NCI-H146 treated with DMSO at 0.1 percent for 48 hours (cell line): Measurements from ENCODE around the gene APLF.
"Not testable (repeated sequence)": the region's sequence is repeated elsewhere in the genome, so short reads cannot be mapped to it uniquely, and the experiment has no call there.

Experiments used
- DNase-seq: peaks from one replicate; lab custom pipeline; 2025; ENCODE audit not compliant: unreplicated experiment; lab: John Stamatoyannopoulos, UW

The APLF gene

GRCh38 chr2:68574202-68574791 lies 106.9 kb downstream of the APLF start:
- DNase-seq, result no peak

- DNase-seq, result no peak
Measured at GRCh38 chr2:68577183-68577582, 109.8 kb downstream of the APLF start.

GRCh38 chr2:68579689-68580088 lies 112.3 kb downstream of the APLF start:
- no peak for DNase-seq

GRCh38 chr2:68588589-68588988 lies 121.2 kb downstream of the APLF start:
- DNase-seq, result no peak

GRCh38 chr2:68589963-68590362 lies 122.6 kb downstream of the APLF start:
- no peak for DNase-seq

- no peak for DNase-seq
Measured at GRCh38 chr2:68590702-68591101, 123.3 kb downstream of the APLF start.

GRCh38 chr2:68591225-68591624 lies 123.8 kb downstream of the APLF start:
- no peak for DNase-seq

GRCh38 chr2:68594041-68594440 lies 126.7 kb downstream of the APLF start:
- DNase-seq, result no peak

- DNase-seq, result no peak
Measured at GRCh38 chr2:68594674-68595492, 127.5 kb downstream of the APLF start.

GRCh38 chr2:68595493-68595785 lies 128.1 kb downstream of the APLF start:
- not testable (repeated sequence) for DNase-seq

GRCh38 chr2:68600495-68600894 lies 133.1 kb downstream of the APLF start:
- DNase-seq, result not testable (repeated sequence)

- no peak for DNase-seq
Measured at GRCh38 chr2:68603059-68603458, 135.7 kb downstream of the APLF start.

GRCh38 chr2:68604077-68604476 lies 136.7 kb downstream of the APLF start:
- DNase-seq, result no peak

GRCh38 chr2:68605939-68606338 lies 138.6 kb downstream of the APLF start:
- DNase-seq, result no peak

- DNase-seq, result no peak
Measured at GRCh38 chr2:68606759-68607158, 139.4 kb downstream of the APLF start.

- no peak for DNase-seq
Measured at GRCh38 chr2:68607837-68608236, 140.5 kb downstream of the APLF start.

GRCh38 chr2:68612765-68613519 lies 145.6 kb downstream of the APLF start:
- DNase-seq, result no peak

- no peak for DNase-seq
Measured at GRCh38 chr2:68620772-68621171, 153.4 kb downstream of the APLF start.

GRCh38 chr2:68623820-68624219 lies 156.4 kb downstream of the APLF start:
- DNase-seq, result no peak

- DNase-seq, result no peak
Measured at GRCh38 chr2:68627615-68628014, 160.2 kb downstream of the APLF start.
